GM13976 (cell line): ENCODE measurements around the gene HECW1.
A peak's percentile ranks its signal among the peaks of the same experiment; 100 is the strongest.

Experiments
- DNase-seq: peaks from one replicate; pipeline ENCODE4 v3.0.0; 2012; ENCODE audit warnings: low spot score
- in situ Hi-C: fragments of 300-500 bp; cut with MboI; formaldehyde crosslinking; loops from one replicate; pipeline ENCODE4 v1.12.0; 2022; ENCODE audit warnings: low sequenced_read_pairs, mixed read lengths, inconsistent platforms; ENCODE audit not compliant: unreplicated experiment
- TF ChIP-seq, protein P1 (sequence below): IDR thresholded peaks from 2 replicates; pipeline ENCODE4 v1.5.1; 2012; ENCODE audit warnings: borderline replicate concordance, mild to moderate bottlenecking; ENCODE audit not compliant: insufficient read depth; ENCODE audit errors: extremely low read depth, missing control alignments, control extremely low read depth

Gene HECW1

DNA sequence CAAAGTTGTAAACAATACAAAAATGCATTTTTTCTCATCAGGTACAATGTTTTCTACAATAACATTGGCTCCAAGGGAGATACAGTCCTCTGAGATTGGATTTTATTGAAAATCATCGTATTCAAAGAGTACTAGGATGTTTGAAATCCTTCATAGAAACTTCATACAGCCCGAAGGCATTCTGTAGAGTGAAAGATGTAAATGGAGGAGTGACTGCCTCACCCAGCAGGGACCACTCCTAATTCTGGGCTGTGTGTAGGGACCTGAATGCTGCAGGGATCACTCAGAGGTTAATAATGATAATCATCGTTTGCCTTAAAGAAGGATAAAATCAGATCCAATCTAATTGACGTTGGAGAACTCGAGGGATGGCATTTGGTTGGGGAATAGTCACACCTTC is 198.6 kb downstream of the HECW1 start:
- in situ Hi-C loops, result no loop called here
- no peak for DNase-seq
- TF ChIP-seq, protein P1, sequence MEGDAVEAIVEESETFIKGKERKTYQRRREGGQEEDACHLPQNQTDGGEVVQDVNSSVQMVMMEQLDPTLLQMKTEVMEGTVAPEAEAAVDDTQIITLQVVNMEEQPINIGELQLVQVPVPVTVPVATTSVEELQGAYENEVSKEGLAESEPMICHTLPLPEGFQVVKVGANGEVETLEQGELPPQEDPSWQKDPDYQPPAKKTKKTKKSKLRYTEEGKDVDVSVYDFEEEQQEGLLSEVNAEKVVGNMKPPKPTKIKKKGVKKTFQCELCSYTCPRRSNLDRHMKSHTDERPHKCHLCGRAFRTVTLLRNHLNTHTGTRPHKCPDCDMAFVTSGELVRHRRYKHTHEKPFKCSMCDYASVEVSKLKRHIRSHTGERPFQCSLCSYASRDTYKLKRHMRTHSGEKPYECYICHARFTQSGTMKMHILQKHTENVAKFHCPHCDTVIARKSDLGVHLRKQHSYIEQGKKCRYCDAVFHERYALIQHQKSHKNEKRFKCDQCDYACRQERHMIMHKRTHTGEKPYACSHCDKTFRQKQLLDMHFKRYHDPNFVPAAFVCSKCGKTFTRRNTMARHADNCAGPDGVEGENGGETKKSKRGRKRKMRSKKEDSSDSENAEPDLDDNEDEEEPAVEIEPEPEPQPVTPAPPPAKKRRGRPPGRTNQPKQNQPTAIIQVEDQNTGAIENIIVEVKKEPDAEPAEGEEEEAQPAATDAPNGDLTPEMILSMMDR, result no peak

- in situ Hi-C loops, result no loop called here
- TF ChIP-seq, protein P1, result no peak
- DNase-seq, result no peak
Measured at GRCh38 chr7:43311694-43312093, 199.2 kb downstream of the HECW1 start.

GRCh38 chr7:43313628-43314378 is 201.4 kb downstream of the HECW1 start:
- in situ Hi-C loops, result no loop called here
- TF ChIP-seq, protein P1, result no peak
- no peak for DNase-seq

DNA sequence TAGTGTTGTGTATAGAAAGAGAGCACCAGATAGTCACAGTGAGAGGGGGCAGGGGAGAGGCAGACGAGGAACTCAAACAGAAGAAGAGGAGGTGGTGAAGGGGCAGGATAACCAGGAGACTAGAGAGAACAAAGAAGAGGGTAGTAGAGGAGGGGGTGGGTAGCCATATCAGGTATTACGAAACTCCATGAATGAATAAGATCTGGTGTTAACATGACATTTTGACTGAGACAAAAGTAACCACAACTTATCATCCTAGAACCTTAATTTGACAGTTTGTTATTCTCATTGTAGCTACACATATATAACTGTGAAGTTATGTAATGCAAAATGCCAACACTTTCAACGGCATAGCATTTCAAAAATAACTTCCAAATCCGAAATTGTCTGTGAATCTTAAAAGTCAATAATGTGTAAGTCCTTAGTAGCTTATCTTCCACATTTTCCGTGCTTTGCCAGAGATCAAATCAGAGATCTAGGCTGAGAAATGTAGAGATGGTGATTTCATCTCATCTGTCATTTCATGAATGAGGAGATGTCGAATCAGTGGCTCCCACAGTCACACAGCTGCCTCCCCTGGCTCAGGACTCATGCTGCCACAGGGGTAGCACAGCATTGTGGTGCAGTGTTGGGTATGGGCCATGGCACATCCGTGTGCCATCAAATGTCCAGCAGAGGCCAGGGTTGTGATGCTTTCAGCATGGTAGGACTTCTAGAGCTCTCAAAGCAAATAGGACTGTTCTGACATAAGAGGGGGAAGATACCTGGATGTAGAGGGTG is 202.1 kb downstream of the HECW1 start:
- TF ChIP-seq, protein P1, result no peak
- in situ Hi-C loops, result no loop called here
- DNase-seq, result peak; percentile 45

DNA sequence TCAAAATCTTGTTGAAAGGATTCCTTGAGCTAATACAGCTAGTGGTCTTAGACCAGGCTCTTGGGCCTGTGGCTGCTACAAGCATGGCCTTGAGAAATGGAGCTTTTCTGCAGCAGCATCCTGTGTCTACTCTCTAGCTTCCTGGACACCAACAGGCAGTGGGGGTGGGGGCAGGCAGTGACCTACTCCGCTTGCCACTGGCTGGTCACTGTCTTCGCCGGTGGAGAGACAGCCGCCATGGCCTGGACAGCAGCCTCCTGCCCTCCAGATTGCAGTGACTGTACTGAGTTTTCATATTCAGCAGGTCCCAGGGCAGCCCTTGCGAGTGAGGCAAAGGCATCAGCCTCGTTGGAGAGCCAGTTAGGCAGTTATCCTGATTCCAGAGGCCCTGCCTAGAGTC is 204.6 kb downstream of the HECW1 start:
- TF ChIP-seq, protein P1, result no peak
- DNase-seq, result no peak
- in situ Hi-C loops, result no loop called here

GRCh38 chr7:43318188-43318770 is 205.8 kb downstream of the HECW1 start:
- DNase-seq, result no peak
- in situ Hi-C loops, result no loop called here
- TF ChIP-seq, protein P1, result no peak
